Hepatocyte (in vitro differentiated cells): ENCODE data around the gene DISC1. TPM values are rescaled to one million over a fixed set of nuclear protein-coding genes. Genes with fewer than 3 reads are reported as not detected.
A peak's percentile ranks its signal among the peaks of the same experiment; 100 is the strongest.

Experiments
- DNase-seq: peaks from one replicate; pipeline ENCODE4 v3.0.0-alpha.2; 2016; ENCODE audit warnings: low spot score
- H2AFZ ChIP-seq: fragments of 200-600 bp; sonication (generic); 2 replicates; pipeline ENCODE4 v1.6.0; 2016; ENCODE audit warnings: antibody characterized with exemption, mild to moderate bottlenecking
- H3K27ac ChIP-seq: fragments of 200-600 bp; sonication (generic); 2 replicates; pipeline ENCODE4 v1.5.1; 2016; ENCODE audit warnings: mild to moderate bottlenecking
- H3K27me3 ChIP-seq: fragments of 200-600 bp; sonication (generic); 2 replicates; pipeline ENCODE4 v1.6.1; 2016
- H3K36me3 ChIP-seq: fragments of 200-600 bp; sonication (generic); replicated peaks from 2 replicates; pipeline ENCODE4 v1.5.1; 2016; ENCODE audit warnings: low read depth; ENCODE audit not compliant: insufficient read depth
- H3K4me1 ChIP-seq: fragments of 200-600 bp; sonication (generic); 2 replicates; pipeline ENCODE4 v1.5.1; 2016; ENCODE audit warnings: mild to moderate bottlenecking, moderate library complexity; ENCODE audit not compliant: insufficient read depth
- H3K4me2 ChIP-seq: fragments of 200-600 bp; sonication (generic); 2 replicates; pipeline ENCODE4 v1.6.0; 2016
- H3K4me3 ChIP-seq: fragments of 200-600 bp; sonication (generic); 2 replicates; pipeline ENCODE4 v1.5.1; 2016; ENCODE audit warnings: mild to moderate bottlenecking
- H3K79me2 ChIP-seq: fragments of 200-600 bp; sonication (generic); 2 replicates; pipeline ENCODE4 v1.6.0; 2017; ENCODE audit warnings: mild to moderate bottlenecking
- H3K9me2 ChIP-seq: fragments of 200-600 bp; sonication (generic); replicated peaks from 2 replicates; pipeline ENCODE4 v1.6.0; 2017; ENCODE audit warnings: mild to moderate bottlenecking; ENCODE audit not compliant: insufficient read depth
- H3K9me3 ChIP-seq: fragments of 200-600 bp; sonication (generic); 2 replicates; pipeline ENCODE4 v1.5.1; 2016; ENCODE audit warnings: low read depth, mild to moderate bottlenecking
- H4K20me1 ChIP-seq: fragments of 200-600 bp; sonication (generic); 2 replicates; pipeline ENCODE4 v1.6.0; 2016; ENCODE audit warnings: mild to moderate bottlenecking; ENCODE audit not compliant: insufficient read depth, poor library complexity, severe bottlenecking
- EZH2 ChIP-seq: fragments of 200-600 bp; sonication (generic); IDR thresholded peaks from 2 replicates; pipeline ENCODE4 v1.6.1; 2016; ENCODE audit warnings: antibody characterized with exemption, mild to moderate bottlenecking, borderline replicate concordance
- EZH2phosphoT487 ChIP-seq: fragments of 200-600 bp; sonication (generic); IDR thresholded peaks from one replicate; pipeline ENCODE4 v1.6.1; 2018; ENCODE audit warnings: antibody characterized with exemption, mild to moderate bottlenecking, low read depth, moderate library complexity; ENCODE audit not compliant: unreplicated experiment, severe bottlenecking
- WGBS: methylation state at CpG from one replicate; pipeline ENCODE4 v1.1.6; 2016; ENCODE audit warnings: low lambda C conversion rate; ENCODE audit errors: missing lambda C conversion rate; 5-methylcytosine and 5-hydroxymethylcytosine counted together
- polyA plus RNA-seq: library from polyadenylated mRNA; unstranded; fragments of >200 nt; fragmentation: Nextera tagmentation; extraction: Ambion mirVana; gene quantifications from 2 replicates; pipeline ENCODE4 v1.2.1, GENCODE V29; 2016
- total RNA-seq: library from RNA; depleted of rRNA; stranded (reverse); fragments of >200 nt; gene quantifications from 2 replicates; pipeline ENCODE4 v1.2.3, GENCODE V29; 2014
- TF ChIP-seq, protein P1 (sequence below): fragments of 200-600 bp; sonication (generic); IDR thresholded peaks from 2 replicates; pipeline ENCODE4 v1.5.1; 2016; ENCODE audit warnings: antibody characterized with exemption, mild to moderate bottlenecking; ENCODE audit not compliant: poor library complexity

Gene DISC1
- total and polyA plus RNA-seq, 2 experiments from 2014 or later: 3.0 to 4.7 TPM

DNA sequence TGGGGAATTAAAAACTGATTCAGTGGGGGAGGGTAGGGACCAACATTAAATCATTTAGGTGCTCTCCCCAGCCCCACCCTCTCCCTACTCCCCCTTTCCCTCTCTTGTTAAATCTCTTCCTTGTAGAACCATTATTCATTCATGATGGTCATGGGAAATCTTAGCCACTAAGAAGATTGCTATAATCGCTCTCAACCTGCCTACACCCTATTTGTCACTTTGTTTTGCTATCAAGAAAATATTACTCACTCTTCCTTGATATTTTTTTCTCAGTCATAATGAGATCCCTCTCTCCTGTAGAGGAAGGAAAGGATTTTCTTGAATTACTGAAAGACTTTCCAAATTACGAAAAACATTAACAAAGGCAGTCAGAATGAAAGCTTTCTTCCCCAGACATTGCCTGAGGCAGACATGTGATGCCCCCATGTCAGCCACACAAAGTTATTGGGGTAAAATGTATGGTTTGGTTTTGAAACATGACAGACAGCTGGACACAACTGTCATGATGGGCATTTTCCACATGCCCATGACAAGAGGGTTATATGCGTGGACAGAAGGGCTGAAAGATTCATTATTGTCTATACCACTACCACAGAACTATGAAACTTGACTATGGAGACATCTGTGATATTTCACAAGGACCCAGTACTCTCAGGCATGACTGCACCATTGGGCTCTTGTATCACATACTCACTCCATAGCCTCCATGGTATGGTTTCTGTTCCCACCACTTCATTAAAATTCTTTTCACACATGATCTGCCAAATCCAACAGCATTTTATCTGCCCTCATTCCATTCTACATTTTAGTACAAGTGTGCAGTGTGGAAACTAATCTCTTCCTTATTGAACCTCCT, 420.1 kb downstream of the DISC1 start:
- Histone ChIP-seq H3K9me2 (no peaks in the 10 kb centered on the region), H3K9me3 (no peaks in the 10 kb centered on the region), H3K4me2 (no peak overlapping the region), H3K4me1 (no peaks in the 10 kb centered on the region), H3K36me3 (no peaks in the 10 kb centered on the region), H4K20me1 (no peaks in the 10 kb centered on the region), H3K4me3 (no peak overlapping the region), H2AFZ (no peak overlapping the region), H3K27me3 (no peaks in the 10 kb centered on the region), H3K79me2 (no peaks in the 10 kb centered on the region), H3K27ac (no peak overlapping the region)
- 83% methylated on average over 3 of the region's 3 CpGs for WGBS
- no peak for DNase-seq
- TF ChIP-seq EZH2phosphoT487 (no peak), EZH2 (no peak)
- TF ChIP-seq, protein P1, sequence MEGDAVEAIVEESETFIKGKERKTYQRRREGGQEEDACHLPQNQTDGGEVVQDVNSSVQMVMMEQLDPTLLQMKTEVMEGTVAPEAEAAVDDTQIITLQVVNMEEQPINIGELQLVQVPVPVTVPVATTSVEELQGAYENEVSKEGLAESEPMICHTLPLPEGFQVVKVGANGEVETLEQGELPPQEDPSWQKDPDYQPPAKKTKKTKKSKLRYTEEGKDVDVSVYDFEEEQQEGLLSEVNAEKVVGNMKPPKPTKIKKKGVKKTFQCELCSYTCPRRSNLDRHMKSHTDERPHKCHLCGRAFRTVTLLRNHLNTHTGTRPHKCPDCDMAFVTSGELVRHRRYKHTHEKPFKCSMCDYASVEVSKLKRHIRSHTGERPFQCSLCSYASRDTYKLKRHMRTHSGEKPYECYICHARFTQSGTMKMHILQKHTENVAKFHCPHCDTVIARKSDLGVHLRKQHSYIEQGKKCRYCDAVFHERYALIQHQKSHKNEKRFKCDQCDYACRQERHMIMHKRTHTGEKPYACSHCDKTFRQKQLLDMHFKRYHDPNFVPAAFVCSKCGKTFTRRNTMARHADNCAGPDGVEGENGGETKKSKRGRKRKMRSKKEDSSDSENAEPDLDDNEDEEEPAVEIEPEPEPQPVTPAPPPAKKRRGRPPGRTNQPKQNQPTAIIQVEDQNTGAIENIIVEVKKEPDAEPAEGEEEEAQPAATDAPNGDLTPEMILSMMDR: no peak

- H3K9me3 ChIP-seq: no peaks in the 10 kb centered on the region
Measured at GRCh38 chr1:232047473-232047872, 420.9 kb downstream of the DISC1 start.

DNA sequence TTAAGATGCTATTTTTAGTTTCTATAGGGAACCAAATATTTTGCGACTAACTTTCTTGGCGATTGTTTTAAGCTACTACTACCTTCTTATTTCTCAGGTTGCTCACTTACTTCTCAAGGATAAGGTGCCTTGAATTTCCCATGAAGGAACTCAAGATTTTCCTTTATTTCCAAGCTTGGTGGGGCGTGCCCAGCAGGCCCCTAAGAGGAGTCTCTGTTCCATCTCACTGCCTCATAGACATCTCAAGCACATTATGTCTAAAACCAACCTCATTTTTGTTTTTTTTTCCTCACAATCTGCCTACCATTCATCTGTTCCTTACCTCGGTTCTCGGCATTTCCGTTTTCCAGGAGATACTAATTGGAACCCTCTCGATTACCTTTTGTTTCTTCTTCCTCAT, 421.9 kb downstream of the DISC1 start:
- H3K27me3 ChIP-seq: no peaks in the 10 kb centered on the region
- TF ChIP-seq EZH2 (no peak), EZH2phosphoT487 (no peak)
- TF ChIP-seq, protein P1: no peak
- no peaks in the 10 kb centered on the region for H3K9me2 ChIP-seq
- H3K36me3 ChIP-seq: no peaks in the 10 kb centered on the region
- no peaks in the 10 kb centered on the region for H3K79me2 ChIP-seq
- H3K4me1 ChIP-seq: no peaks in the 10 kb centered on the region
- no peaks in the 10 kb centered on the region for H4K20me1 ChIP-seq
- WGBS: 95% methylated on average over 7 of the region's 7 CpGs
- no peaks in the 10 kb centered on the region for H3K9me3 ChIP-seq
- no peak overlapping the region for H2AFZ ChIP-seq
- no peak overlapping the region for H3K27ac ChIP-seq
- no peak overlapping the region for H3K4me3 ChIP-seq
- no peak for DNase-seq
- H3K4me2 ChIP-seq: no peak overlapping the region

More at GRCh38 chr1:232047473-232047872, 420.9 kb downstream of the DISC1 start:
- Histone ChIP-seq H3K4me2 (no peak overlapping the region), H3K4me1 (no peaks in the 10 kb centered on the region), H3K27ac (no peak overlapping the region), H2AFZ (no peak overlapping the region), H3K36me3 (no peaks in the 10 kb centered on the region), H3K4me3 (no peak overlapping the region), H3K79me2 (no peaks in the 10 kb centered on the region), H4K20me1 (no peaks in the 10 kb centered on the region), H3K9me2 (no peaks in the 10 kb centered on the region), H3K27me3 (no peaks in the 10 kb centered on the region)
- 79% methylated on average over 2 of the region's 2 CpGs for WGBS
- DNase-seq: no peak
- TF ChIP-seq, protein P1: peak; percentile 14
- no peak for TF ChIP-seq EZH2
- no peak for TF ChIP-seq EZH2phosphoT487
